ENCODE data around the gene MIGA2.

The MIGA2 gene

GRCh38 chr9:129113645-129114304 is 77.3 kb downstream of the MIGA2 start:
- no peak overlapping the region for H3K4me3 ChIP-seq (ENCODE audit: low read length)
- no peak for TF ChIP-seq ZNF274 (IDR thresholded peaks at IDR 0.05; ENCODE audit: low read depth, low read length)

GRCh38 chr9:129118799-129119198 is 82.4 kb downstream of the MIGA2 start:
- no peak overlapping the region for H3K4me3 ChIP-seq (ENCODE audit: low read length)
- no peak for TF ChIP-seq ZNF274 (IDR thresholded peaks at IDR 0.05; ENCODE audit: low read depth, low read length)

GRCh38 chr9:129121483-129121882 is 85.1 kb downstream of the MIGA2 start:
- H3K4me3 ChIP-seq (ENCODE audit: low read length): no peak overlapping the region
- TF ChIP-seq ZNF274 (IDR thresholded peaks at IDR 0.05; ENCODE audit: low read depth, low read length): no peak

All from GM08714 (cell line).